CD14-positive monocyte (primary cell): ENCODE results near the gene UNC5C. TPM values are rescaled to one million over a fixed set of nuclear protein-coding genes. Genes with fewer than 3 reads are reported as not detected.

Experiments used
- DNase-seq, 3 donors: peaks; one replicate each; pipeline ENCODE4 v3.0.0-alpha.2; 2011 to 2022
- H2AFZ ChIP-seq: 2 replicates; pipeline ENCODE4 v1.6.0; 2012; ENCODE audit warnings: mild to moderate bottlenecking, low read depth, low read length, inconsistent platforms; ENCODE audit not compliant: insufficient read depth, poor library complexity, severe bottlenecking
- H3K27ac ChIP-seq, 2 donors: 1 replicate in 1 of 2; 2 replicates in 1 of 2; pipeline ENCODE4 v1.5.1; 2012 to 2013; ENCODE audit warnings: low read length in 2 of 2, control low read depth in 1 of 2, inconsistent platforms in 1 of 2, low read depth in 1 of 2, mild to moderate bottlenecking in 1 of 2
- H3K27me3 ChIP-seq, 2 donors: one replicate each; pipeline versions ENCODE4 v1.6.0 to v1.6.1; 2011 to 2013; ENCODE audit warnings: low read length in 2 of 2; ENCODE audit not compliant: control insufficient read depth in 2 of 2, insufficient read depth in 2 of 2
- H3K36me3 ChIP-seq, 2 donors: replicated peaks in 1 of 2; 1 replicate in 1 of 2; 2 replicates in 1 of 2; pipeline versions ENCODE4 v1.5.1 to v1.6.1; 2012 to 2013; ENCODE audit warnings: low read length in 2 of 2, control low read depth in 1 of 2, inconsistent platforms in 1 of 2, mild to moderate bottlenecking in 1 of 2; ENCODE audit not compliant: insufficient read depth in 2 of 2, control insufficient read depth in 1 of 2
- H3K4me1 ChIP-seq, 2 donors: 1 replicate in 1 of 2; 2 replicates in 1 of 2; pipeline versions ENCODE4 v1.5.1 to v1.6.1; 2012 to 2013; ENCODE audit warnings: low read length in 2 of 2, control low read depth in 1 of 2, inconsistent platforms in 1 of 2, mild to moderate bottlenecking in 1 of 2, moderate library complexity in 1 of 2; ENCODE audit not compliant: insufficient read depth in 2 of 2, control insufficient read depth in 1 of 2
- H3K4me2 ChIP-seq: replicated peaks from 2 replicates; pipeline ENCODE3; 2012; ENCODE audit warnings: low read length, moderate library complexity, mild to moderate bottlenecking; ENCODE audit not compliant: poor library complexity, severe bottlenecking; ENCODE audit errors: extremely low read depth
- H3K4me3 ChIP-seq, 3 experiments: fragments of 200-600 bp in 1 of 3; sonication (generic) in 1 of 3; replicated peaks in 1 of 3; 1 replicate in 2 of 3; 2 replicates in 1 of 3; pipeline ENCODE4 v1.5.1; 2011 to 2013; ENCODE audit warnings: low read length in 3 of 3, mild to moderate bottlenecking in 3 of 3, control low read depth in 2 of 3, low read depth in 2 of 3, inconsistent platforms in 1 of 3, moderate library complexity in 1 of 3
- H3K79me2 ChIP-seq: 2 replicates; pipeline ENCODE4 v1.6.0; 2012; ENCODE audit warnings: mild to moderate bottlenecking, control low read depth, inconsistent platforms, low read length, moderate library complexity; ENCODE audit not compliant: insufficient read depth
- H3K9ac ChIP-seq: 2 replicates; pipeline ENCODE4 v1.6.0; 2017; ENCODE audit warnings: low read length, mild to moderate bottlenecking; ENCODE audit not compliant: insufficient read depth, poor library complexity, severe bottlenecking
- H3K9me3 ChIP-seq, 2 donors: replicated peaks in 1 of 2; 1 replicate in 1 of 2; 2 replicates in 1 of 2; pipeline versions ENCODE4 v1.5.1 to v1.6.1; 2012 to 2013; ENCODE audit warnings: low read length in 2 of 2, control low read depth in 1 of 2; ENCODE audit not compliant: control insufficient read depth in 1 of 2, insufficient read depth in 1 of 2
- H4K20me1 ChIP-seq: 2 replicates; pipeline ENCODE4 v1.6.0; 2012; ENCODE audit warnings: mild to moderate bottlenecking, low read length, control low read depth, moderate library complexity; ENCODE audit not compliant: insufficient read depth
- H3K27ac Mint-ChIP-seq, 7 donors: one replicate each; pipeline ENCODE4 v1.8.0; 2020; ENCODE audit warnings: mild to moderate bottlenecking in 7 of 7, mixed read lengths in 7 of 7, moderate library complexity in 6 of 7, inconsistent platforms in 2 of 7
- H3K27me3 Mint-ChIP-seq, 3 donors: one replicate each; pipeline ENCODE4 v1.8.0; 2021 to 2022; ENCODE audit warnings: low read depth in 3 of 3, mild to moderate bottlenecking in 3 of 3, mixed read lengths in 3 of 3, moderate library complexity in 3 of 3, inconsistent platforms in 1 of 3
- H3K36me3 Mint-ChIP-seq, 2 donors: one replicate each; pipeline ENCODE4 v1.8.0; 2020; ENCODE audit warnings: mixed read lengths in 2 of 2, inconsistent platforms in 1 of 2, mild to moderate bottlenecking in 1 of 2
- H3K4me1 Mint-ChIP-seq: one replicate; pipeline ENCODE4 v1.8.0; 2020; ENCODE audit warnings: mild to moderate bottlenecking, mixed read lengths
- H3K4me3 Mint-ChIP-seq, 2 donors: one replicate each; pipeline ENCODE4 v1.8.0; 2020; ENCODE audit warnings: mild to moderate bottlenecking in 2 of 2, mixed read lengths in 2 of 2, moderate library complexity in 1 of 2
- H3K9me3 Mint-ChIP-seq, 7 donors: one replicate each; pipeline ENCODE4 v1.8.0; 2020 to 2022; ENCODE audit warnings: mixed read lengths in 7 of 7, mild to moderate bottlenecking in 6 of 7, moderate library complexity in 6 of 7, inconsistent platforms in 2 of 7
- CTCF ChIP-seq: fragments of 200-600 bp; IDR thresholded peaks from one replicate; pipeline ENCODE4 v1.8.0; 2022; ENCODE audit warnings: antibody characterized with exemption, mild to moderate bottlenecking
- whole genome bisulfite sequencing: methylation state at CpG from one replicate; pipeline ENCODE4 v1.1.5; 2013; ENCODE audit warnings: missing lambda C conversion rate; ENCODE audit not compliant: insufficient coverage; 5-methylcytosine and 5-hydroxymethylcytosine counted together
- intact Hi-C, 2 donors: fragments of 100-400 bp; cut with micrococcal nuclease; formaldehyde crosslinking; loops; one replicate each; pipeline versions ENCODE4 v1.15.0 to v1.15.1; 2023
- polyA plus RNA-seq, 3 donors: library from polyadenylated mRNA; depleted of rRNA in 1 of 3; unstranded in 2 of 3; stranded (reverse) in 1 of 3; fragments of 300-500 nt in 2 of 3; fragments of >200 nt in 1 of 3; fragmentation: Illumina TruSeq in 2 of 3; gene quantifications; 1 replicate in 2 of 3; 2 replicates in 1 of 3; pipeline ENCODE4 v1.2.3, GENCODE V29; 2012 to 2021

UNC5C gene
- polyA plus RNA-seq, 3 donors: 0.03 TPM; not detected in 2

GRCh38 chr4:95263391-95263790 lies 285.4 kb downstream of the UNC5C start:
- no peak overlapping the region for H3K27ac Mint-ChIP-seq
- H3K79me2 ChIP-seq: no peaks in the 10 kb centered on the region
- no peaks in the 10 kb centered on the region for H3K36me3 ChIP-seq
- H3K4me1 Mint-ChIP-seq: no peaks in the 10 kb centered on the region
- no peak for TF ChIP-seq CTCF
- no peak overlapping the region for H3K27ac ChIP-seq
- no peaks in the 10 kb centered on the region for H4K20me1 ChIP-seq
- intact Hi-C loops: no loop called here
- no peaks in the 10 kb centered on the region for H3K9me3 ChIP-seq
- H3K4me3 Mint-ChIP-seq: no peak overlapping the region
- H3K9me3 Mint-ChIP-seq: peaks cover 0 to 9% (median 2%) of the 10 kb centered on the region in 7 donors
- no peaks in the 10 kb centered on the region for H3K36me3 Mint-ChIP-seq
- H3K9ac ChIP-seq: no peak overlapping the region
- H3K27me3 ChIP-seq: no peaks in the 10 kb centered on the region
- H3K4me2 ChIP-seq: no peak overlapping the region
- peaks cover 0 to 2% (median 0%) of the 10 kb centered on the region in 3 donors for H3K27me3 Mint-ChIP-seq
- no peak overlapping the region for H3K4me3 ChIP-seq
- no peak for DNase-seq
- no peaks in the 10 kb centered on the region for H3K4me1 ChIP-seq
- H2AFZ ChIP-seq: no peak overlapping the region

GRCh38 chr4:95256108-95256835 lies 292.5 kb downstream of the UNC5C start:
- no peaks in the 10 kb centered on the region for H4K20me1 ChIP-seq
- H3K36me3 ChIP-seq: no peaks in the 10 kb centered on the region
- H3K9me3 Mint-ChIP-seq: peaks cover 0 to 6% (median 5%) of the 10 kb centered on the region in 7 donors
- H3K27ac ChIP-seq: no peak overlapping the region
- 95% methylated on average over 4 of the region's 6 CpGs for WGBS
- no peak overlapping the region for H3K4me3 Mint-ChIP-seq
- intact Hi-C loops: no loop called here
- no peak overlapping the region for H2AFZ ChIP-seq
- H3K9me3 ChIP-seq: no peaks in the 10 kb centered on the region
- H3K79me2 ChIP-seq: no peaks in the 10 kb centered on the region
- no peaks in the 10 kb centered on the region for H3K27me3 ChIP-seq
- H3K4me1 Mint-ChIP-seq: no peaks in the 10 kb centered on the region
- H3K4me1 ChIP-seq: no peaks in the 10 kb centered on the region
- no peak overlapping the region for H3K4me2 ChIP-seq
- H3K9ac ChIP-seq: no peak overlapping the region
- TF ChIP-seq CTCF: no peak
- no peaks in the 10 kb centered on the region for H3K36me3 Mint-ChIP-seq
- DNase-seq: no peak
- no peak overlapping the region for H3K27ac Mint-ChIP-seq
- no peak overlapping the region for H3K4me3 ChIP-seq
- H3K27me3 Mint-ChIP-seq: peaks cover 0 to 4% (median 0%) of the 10 kb centered on the region in 3 donors
